Skin of body (tissue), 2 donors: ENCODE measurements around the gene MRO. TPM values are rescaled to one million over a fixed set of nuclear protein-coding genes. Genes with fewer than 3 reads are reported as not detected.
"Not testable (repeated sequence)": the region's sequence is repeated elsewhere in the genome, so short reads cannot be mapped to it uniquely, and the experiment has no call there.

Experiments used
- DNase-seq: peaks from one replicate; lab custom pipeline; 2025; lab: John Stamatoyannopoulos, UW
- total RNA-seq: library from RNA; depleted of rRNA; stranded (reverse); fragments of >200 nt; gene quantifications from one replicate; pipeline ENCODE4 v1.2.3, GENCODE V29; 2014

MRO gene
- 0.30 TPM for total RNA-seq

GRCh38 chr18:50819728-50820378, at the start of gene MRO:
MRO (minus strand) TSS chr18:50820016; CDS start chr18:50809400, 10,616 bp downstream.
- DNase-seq = peak; percentile 73

GRCh38 chr18:50869150-50869549, 49.3 kb upstream of the MRO start:
- DNase-seq = no peak

GRCh38 chr18:50866765-50867164, 46.9 kb upstream of the MRO start:
- no peak for DNase-seq

GRCh38 chr18:50863840-50864375, 44.1 kb upstream of the MRO start:
- DNase-seq = no peak

GRCh38 chr18:50862401-50862800, 42.6 kb upstream of the MRO start:
- no peak for DNase-seq

- DNase-seq = no peak
These were observed 41.8 kb upstream of the MRO start for GRCh38 chr18:50861617-50862016.

GRCh38 chr18:50859793-50860555, 40.2 kb upstream of the MRO start:
- DNase-seq = no peak

- no peak for DNase-seq
These were observed 37.9 kb upstream of the MRO start for GRCh38 chr18:50857694-50858093.

- DNase-seq = not testable (repeated sequence)
These were observed 37.4 kb upstream of the MRO start for GRCh38 chr18:50857166-50857565.

GRCh38 chr18:50855976-50856757, 36.4 kb upstream of the MRO start:
- no peak for DNase-seq

GRCh38 chr18:50853863-50854271, 34.1 kb upstream of the MRO start:
- DNase-seq = no peak

GRCh38 chr18:50850307-50851065, 30.7 kb upstream of the MRO start:
- no peak for DNase-seq

- no peak for DNase-seq
These were observed 29.6 kb upstream of the MRO start for GRCh38 chr18:50849419-50849821.

- no peak for DNase-seq
These were observed 29.2 kb upstream of the MRO start for GRCh38 chr18:50848991-50849390.

- DNase-seq = no peak
These were observed 28.3 kb upstream of the MRO start for GRCh38 chr18:50848061-50848551.

- DNase-seq = no peak
These were observed 27.4 kb upstream of the MRO start for GRCh38 chr18:50847192-50847591.

GRCh38 chr18:50844960-50845359, 25.1 kb upstream of the MRO start:
- no peak for DNase-seq

GRCh38 chr18:50844554-50844953, 24.7 kb upstream of the MRO start:
- DNase-seq = no peak

- no peak for DNase-seq
These were observed 23.0 kb upstream of the MRO start for GRCh38 chr18:50842846-50843245.

GRCh38 chr18:50839996-50840395, 20.2 kb upstream of the MRO start:
- DNase-seq = no peak

GRCh38 chr18:50839341-50839740, 19.5 kb upstream of the MRO start:
- no peak for DNase-seq
